Brain microvascular endothelial cell (primary cell): ENCODE results near the gene GRK1.

Experiments
- DNase-seq: peaks from one replicate; pipeline ENCODE4 v3.0.0-alpha.2; 2020
- H3K27ac ChIP-seq: fragments of 250-450 bp; sonication (Bioruptor Pico); 2 replicates; pipeline ENCODE4 v1.5.1; 2020; ENCODE audit warnings: mild to moderate bottlenecking, moderate library complexity
- H3K27me3 ChIP-seq: fragments of 250-450 bp; sonication (Bioruptor Pico); replicated peaks from 2 replicates; pipeline ENCODE4 v1.5.1; 2020; ENCODE audit warnings: mild to moderate bottlenecking
- H3K36me3 ChIP-seq: fragments of 250-450 bp; sonication (Bioruptor Pico); replicated peaks from 2 replicates; pipeline ENCODE4 v1.5.1; 2020; ENCODE audit warnings: mild to moderate bottlenecking
- H3K4me3 ChIP-seq: 2 replicates; pipeline ENCODE4 v1.5.1; 2011; ENCODE audit warnings: low read depth, mild to moderate bottlenecking, control low read depth, low read length, moderate library complexity
- in situ Hi-C: cut with HindIII; loops from 2 replicates; pipeline ENCODE4 v1.10.0; 2017; ENCODE audit warnings: low sequenced_read_pairs, low pct_ligation_motif_present
- TF ChIP-seq, protein P1 (sequence below): IDR thresholded peaks from 2 replicates; pipeline ENCODE4 v1.5.1; 2011; ENCODE audit warnings: low read depth, mild to moderate bottlenecking, moderate library complexity, low read length, control low read depth, inconsistent platforms; ENCODE audit errors: missing control alignments

GRK1 gene

DNA sequence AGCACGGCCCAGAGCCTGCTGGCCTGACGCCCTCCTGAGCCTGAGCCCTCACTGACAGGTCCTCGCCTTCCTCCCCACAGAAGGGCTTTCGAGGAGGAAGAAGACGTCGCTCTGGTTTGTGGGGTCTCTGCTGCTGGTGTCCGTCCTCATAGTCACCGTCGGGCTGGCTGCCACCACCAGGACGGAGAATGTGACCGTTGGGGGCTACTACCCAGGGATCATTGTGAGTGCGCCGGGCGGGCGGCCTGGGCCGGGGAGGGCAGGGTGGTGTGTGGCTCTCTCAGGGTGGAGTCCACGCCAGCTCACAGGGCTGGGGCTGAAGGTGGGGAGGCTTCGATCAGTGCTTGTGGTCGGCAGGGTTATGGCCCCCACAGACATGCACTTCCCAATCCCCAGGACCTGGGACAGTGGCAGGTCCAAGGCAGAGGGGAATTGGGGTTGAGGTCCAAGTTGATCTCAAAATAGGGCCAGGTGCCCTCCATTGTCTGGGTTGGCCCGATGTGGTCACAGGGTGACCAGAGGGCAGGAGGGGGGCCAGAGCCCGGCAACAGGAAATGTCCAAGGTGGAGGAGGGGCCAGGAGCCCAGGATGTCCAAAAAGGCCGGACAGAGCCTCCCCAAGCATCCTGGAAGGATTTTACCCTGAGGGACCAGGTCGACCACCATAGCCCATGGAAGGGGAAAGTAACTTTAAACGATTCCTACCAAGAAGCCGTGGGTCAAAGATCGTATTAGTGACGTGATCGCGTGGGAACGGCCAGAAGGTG lies 99.2 kb downstream of the GRK1 start:
- H3K36me3 ChIP-seq, result no peaks in the 10 kb centered on the region
- H3K27ac ChIP-seq, result no peak overlapping the region
- peaks cover 4% of the 10 kb centered on the region for H3K27me3 ChIP-seq
- no peak overlapping the region for H3K4me3 ChIP-seq
- TF ChIP-seq, protein P1, sequence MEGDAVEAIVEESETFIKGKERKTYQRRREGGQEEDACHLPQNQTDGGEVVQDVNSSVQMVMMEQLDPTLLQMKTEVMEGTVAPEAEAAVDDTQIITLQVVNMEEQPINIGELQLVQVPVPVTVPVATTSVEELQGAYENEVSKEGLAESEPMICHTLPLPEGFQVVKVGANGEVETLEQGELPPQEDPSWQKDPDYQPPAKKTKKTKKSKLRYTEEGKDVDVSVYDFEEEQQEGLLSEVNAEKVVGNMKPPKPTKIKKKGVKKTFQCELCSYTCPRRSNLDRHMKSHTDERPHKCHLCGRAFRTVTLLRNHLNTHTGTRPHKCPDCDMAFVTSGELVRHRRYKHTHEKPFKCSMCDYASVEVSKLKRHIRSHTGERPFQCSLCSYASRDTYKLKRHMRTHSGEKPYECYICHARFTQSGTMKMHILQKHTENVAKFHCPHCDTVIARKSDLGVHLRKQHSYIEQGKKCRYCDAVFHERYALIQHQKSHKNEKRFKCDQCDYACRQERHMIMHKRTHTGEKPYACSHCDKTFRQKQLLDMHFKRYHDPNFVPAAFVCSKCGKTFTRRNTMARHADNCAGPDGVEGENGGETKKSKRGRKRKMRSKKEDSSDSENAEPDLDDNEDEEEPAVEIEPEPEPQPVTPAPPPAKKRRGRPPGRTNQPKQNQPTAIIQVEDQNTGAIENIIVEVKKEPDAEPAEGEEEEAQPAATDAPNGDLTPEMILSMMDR, result no peak
- no peak for DNase-seq
- in situ Hi-C loops, result no loop called here

DNA sequence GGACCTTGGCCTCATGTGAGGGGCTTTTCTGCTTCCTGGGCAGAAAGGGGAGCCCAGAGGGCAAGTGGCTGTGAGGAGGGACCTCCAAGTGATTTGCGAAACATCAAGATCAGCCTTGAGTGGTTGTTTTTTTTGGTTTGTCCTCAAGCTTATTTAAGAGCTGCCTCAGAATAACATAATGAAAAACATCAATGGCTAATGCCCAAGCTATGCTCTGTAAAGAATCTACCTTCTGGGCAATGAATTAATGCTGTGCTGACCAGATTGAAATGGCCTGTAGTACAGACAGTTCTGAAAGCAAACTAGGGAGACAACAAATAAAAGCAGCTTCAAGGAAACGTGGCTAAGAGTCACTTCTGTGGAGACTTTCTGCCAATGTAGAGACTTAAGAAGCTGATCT lies 100.3 kb downstream of the GRK1 start:
- DNase-seq, result no peak
- in situ Hi-C loops, result no loop called here
- TF ChIP-seq, protein P1, result no peak

DNA sequence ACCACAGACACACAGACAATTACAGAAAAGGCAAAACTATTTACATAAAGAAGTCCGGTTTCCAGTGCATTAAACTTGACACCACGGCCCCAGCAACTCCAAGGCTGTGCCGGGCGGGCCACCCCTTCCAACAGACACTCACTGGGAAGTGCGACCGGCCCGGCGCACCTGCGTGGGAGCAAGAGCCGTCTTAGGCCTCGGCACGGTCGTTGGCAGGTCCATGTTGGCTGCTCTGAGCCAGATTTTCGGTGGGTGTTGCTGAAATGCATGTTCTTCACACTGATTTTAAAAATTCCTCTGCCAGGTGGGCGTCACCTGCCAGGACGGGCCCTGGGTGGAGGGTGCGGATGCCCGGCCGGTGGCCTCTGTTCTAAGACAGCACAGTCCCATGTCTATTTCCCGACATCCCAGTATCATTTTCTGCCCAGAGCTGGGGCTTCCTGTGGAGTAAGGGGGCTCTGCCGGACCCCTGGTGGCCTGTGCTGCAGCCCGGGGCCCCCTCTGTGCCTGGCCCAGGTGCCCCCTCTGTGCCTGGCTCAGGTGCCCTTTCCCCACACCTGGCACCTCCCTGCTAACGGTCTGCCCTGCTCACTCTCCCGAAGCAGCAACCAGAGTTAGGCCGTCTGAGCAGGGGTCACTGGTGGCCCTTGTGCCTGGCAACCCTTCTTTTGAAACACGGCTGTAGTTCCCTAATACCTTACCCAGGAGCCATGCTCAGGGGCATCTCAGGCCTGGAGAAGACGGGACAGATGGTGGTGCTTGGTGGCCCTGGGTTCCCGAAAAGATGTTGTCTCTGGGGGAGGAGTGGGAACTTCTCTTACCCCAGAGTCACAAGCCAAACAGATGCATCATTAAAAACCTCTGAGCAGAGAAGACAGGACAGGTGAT lies 101.2 kb downstream of the GRK1 start:
- no peaks in the 10 kb centered on the region for H3K36me3 ChIP-seq
- H3K4me3 ChIP-seq, result no peak overlapping the region
- in situ Hi-C loops, result no loop called here
- H3K27me3 ChIP-seq, result no peaks in the 10 kb centered on the region
- no peak overlapping the region for H3K27ac ChIP-seq
- TF ChIP-seq, protein P1, result no peak
- no peak for DNase-seq

More for the DNA sequence above, 100.3 kb downstream of the GRK1 start:
- Histone ChIP-seq H3K36me3 (no peaks in the 10 kb centered on the region), H3K27me3 (peaks cover 2% of the 10 kb centered on the region), H3K4me3 (no peak overlapping the region), H3K27ac (no peak overlapping the region)

DNA sequence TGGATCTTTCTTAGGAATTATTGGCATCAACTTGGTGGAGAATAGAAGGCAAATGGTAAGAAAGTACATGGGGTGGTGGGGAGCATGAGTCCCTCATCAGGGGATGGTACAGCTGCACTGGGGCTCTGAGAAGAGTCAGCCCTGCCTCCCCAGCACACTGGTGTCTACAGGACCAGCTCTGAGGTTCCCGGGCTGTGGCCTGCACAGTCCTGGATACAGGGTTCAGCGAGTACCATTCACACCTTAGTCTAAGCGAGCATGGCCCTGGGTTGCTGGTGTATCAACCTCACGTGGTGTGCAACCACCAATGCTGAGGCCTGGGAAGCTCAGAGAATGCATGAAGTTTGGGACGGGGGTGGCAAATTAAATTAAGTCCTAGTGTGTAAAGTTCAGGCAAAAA lies 102.1 kb downstream of the GRK1 start:
- in situ Hi-C loops, result no loop called here
- H3K27ac ChIP-seq, result no peak overlapping the region
- H3K4me3 ChIP-seq, result no peak overlapping the region
- no peaks in the 10 kb centered on the region for H3K27me3 ChIP-seq
- no peak for DNase-seq
- H3K36me3 ChIP-seq, result no peaks in the 10 kb centered on the region
- TF ChIP-seq, protein P1, result no peak

DNA sequence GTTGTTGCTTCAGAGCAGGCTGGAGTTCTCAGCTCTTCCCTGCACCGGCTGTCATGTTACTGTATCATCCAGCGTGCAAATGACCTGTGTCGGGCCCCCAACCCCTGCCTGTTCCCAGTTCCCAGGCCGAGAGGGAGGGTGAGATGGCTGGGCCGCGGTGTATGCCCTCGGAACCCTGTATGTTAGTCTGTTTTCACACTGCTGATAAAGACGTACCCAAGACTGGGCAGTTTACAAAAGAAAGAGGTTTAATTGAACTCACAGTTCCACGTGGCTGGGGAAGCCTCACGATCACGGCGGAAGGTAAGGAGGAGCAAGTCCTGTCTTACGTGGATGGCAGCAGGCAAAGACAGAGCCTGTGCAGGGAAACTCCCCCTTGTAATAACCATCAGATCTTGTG lies 102.9 kb downstream of the GRK1 start:
- H3K4me3 ChIP-seq, result no peak overlapping the region
- no peaks in the 10 kb centered on the region for H3K36me3 ChIP-seq
- DNase-seq, result no peak
- H3K27me3 ChIP-seq, result no peaks in the 10 kb centered on the region
- in situ Hi-C loops, result no loop called here
- no peak overlapping the region for H3K27ac ChIP-seq
- TF ChIP-seq, protein P1, result no peak
